IMR-90 (cell line): ENCODE data around the gene KCNA10. TPM values are rescaled to one million over a fixed set of nuclear protein-coding genes. Genes with fewer than 3 reads are reported as not detected.

Experiments used
- ATAC-seq: fragments of 200-7000 bp; cut with Tn5 transposase; 2 replicates; pipeline ENCODE4 v1.9.1; 2020; ENCODE audit warnings: low read depth, mild to moderate bottlenecking, moderate library complexity
- BruUV-seq: library from RNA; stranded (reverse); fragments of 400-500 nt; replicated peaks from 2 replicates; lab custom pipeline; 2021; lab: Mats Ljungman, UMichigan
- CTCF ChIA-PET: fragments of 300-600 bp; formaldehyde crosslinking; extraction: SDS; loops from one replicate; lab custom pipeline; 2021; ENCODE audit warnings: antibody characterized with exemption; lab: Yijun Ruan, JAX
- POLR2A ChIA-PET: fragments of 300-600 bp; sonication (Branson Sonifier 250); formaldehyde crosslinking; loops from one replicate; lab custom pipeline; 2022; ENCODE audit warnings: antibody characterized with exemption; ENCODE audit not compliant: unreplicated experiment; lab: Charles Lee
- DNase-seq: peaks from one replicate; pipeline ENCODE4 v3.0.0; 2013
- H2AFZ ChIP-seq: replicated peaks from 2 replicates; pipeline ENCODE3; 2013; ENCODE audit warnings: low read length, mild to moderate bottlenecking; ENCODE audit not compliant: poor library complexity
- H2AK5ac ChIP-seq: 2 replicates; pipeline ENCODE4 v1.6.1; 2013; ENCODE audit warnings: low read depth, low read length, inconsistent platforms
- H2AK9ac ChIP-seq: replicated peaks from 2 replicates; pipeline ENCODE3; 2013; ENCODE audit warnings: mild to moderate bottlenecking, low read depth, low read length, moderate library complexity; ENCODE audit not compliant: poor library complexity
- H2BK120ac ChIP-seq: 2 replicates; pipeline ENCODE4 v1.6.1; 2013; ENCODE audit warnings: low read depth, low read length, inconsistent platforms
- H2BK15ac ChIP-seq: 3 replicates; pipeline ENCODE4 v1.6.1; 2013; ENCODE audit warnings: low read depth, low read length, inconsistent platforms
- H2BK20ac ChIP-seq: 2 replicates; pipeline ENCODE4 v1.6.1; 2013; ENCODE audit warnings: low read depth, mild to moderate bottlenecking, inconsistent platforms, low read length, moderate library complexity
- H2BK5ac ChIP-seq: 2 replicates; pipeline ENCODE4 v1.6.1; 2013; ENCODE audit warnings: mild to moderate bottlenecking, low read depth, low read length, inconsistent platforms; ENCODE audit not compliant: poor library complexity, severe bottlenecking
- H3K14ac ChIP-seq: replicated peaks from 2 replicates; pipeline ENCODE4 v1.6.1; 2013; ENCODE audit warnings: low read depth, low read length, inconsistent platforms
- H3K18ac ChIP-seq: 2 replicates; pipeline ENCODE4 v1.6.1; 2013; ENCODE audit warnings: low read depth, low read length, control low read depth
- H3K23ac ChIP-seq: 2 replicates; pipeline ENCODE4 v1.6.1; 2013; ENCODE audit warnings: low read depth, low read length, inconsistent platforms
- H3K27ac ChIP-seq: 2 replicates; pipeline ENCODE4 v1.5.1; 2013; ENCODE audit warnings: mild to moderate bottlenecking, control low read depth, low read length; ENCODE audit not compliant: insufficient read depth
- H3K27me3 ChIP-seq: 2 replicates; pipeline ENCODE4 v1.6.1; 2013; ENCODE audit warnings: low read length; ENCODE audit not compliant: control insufficient read depth, insufficient read depth
- H3K36me3 ChIP-seq: 2 replicates; pipeline ENCODE4 v1.6.1; 2013; ENCODE audit warnings: low read length, mixed read lengths; ENCODE audit not compliant: control insufficient read depth, insufficient read depth
- H3K4ac ChIP-seq: 2 replicates; pipeline ENCODE4 v1.6.1; 2013; ENCODE audit warnings: low read depth, low read length, inconsistent platforms
- H3K4me1 ChIP-seq: 2 replicates; pipeline ENCODE4 v1.6.1; 2013; ENCODE audit warnings: low read length, mixed read lengths; ENCODE audit not compliant: control insufficient read depth, insufficient read depth
- H3K4me2 ChIP-seq: 2 replicates; pipeline ENCODE4 v1.6.1; 2013; ENCODE audit warnings: low read depth, mild to moderate bottlenecking, control low read depth, low read length, moderate library complexity
- H3K4me3 ChIP-seq: 2 replicates; pipeline ENCODE4 v1.5.1; 2013; ENCODE audit warnings: low read depth, mild to moderate bottlenecking, control low read depth, low read length, moderate library complexity; ENCODE audit not compliant: insufficient read depth
- H3K56ac ChIP-seq: 2 replicates; pipeline ENCODE4 v1.6.1; 2013; ENCODE audit warnings: low read length, inconsistent platforms; ENCODE audit not compliant: insufficient read depth; ENCODE audit errors: extremely low read depth
- H3K79me1 ChIP-seq, 2 experiments: 2 replicates each; pipeline ENCODE4 v1.6.1; 2013; ENCODE audit warnings: low read length in 2 of 2, inconsistent platforms in 1 of 2, low read depth in 1 of 2
- H3K9ac ChIP-seq: 2 replicates; pipeline ENCODE4 v1.6.1; 2013; ENCODE audit warnings: low read depth, low read length, control low read depth
- H3K9me1 ChIP-seq: 2 replicates; pipeline ENCODE4 v1.6.1; 2013; ENCODE audit warnings: low read length, inconsistent platforms; ENCODE audit not compliant: insufficient read depth
- H3K9me3 ChIP-seq: 2 replicates; pipeline ENCODE4 v1.6.1; 2013; ENCODE audit warnings: low read length; ENCODE audit not compliant: control insufficient read depth, insufficient read depth
- H4K20me1 ChIP-seq: 2 replicates; pipeline ENCODE4 v1.6.1; 2013; ENCODE audit warnings: low read length, inconsistent platforms; ENCODE audit not compliant: insufficient read depth
- H4K5ac ChIP-seq: 2 replicates; pipeline ENCODE4 v1.6.1; 2013; ENCODE audit warnings: mild to moderate bottlenecking, low read depth, low read length, control low read depth
- H4K8ac ChIP-seq, 2 experiments: 2 replicates each; pipeline ENCODE4 v1.6.1; 2013; ENCODE audit warnings: low read depth in 2 of 2, low read length in 2 of 2, control low read depth in 1 of 2, inconsistent platforms in 1 of 2
- H4K91ac ChIP-seq: 2 replicates; pipeline ENCODE4 v1.6.1; 2013; ENCODE audit warnings: low read depth, low read length, inconsistent platforms; ENCODE audit not compliant: insufficient read depth
- BHLHE40 ChIP-seq: fragments of 150-350 bp; IDR thresholded peaks from 2 replicates; pipeline ENCODE4 v1.6.1; 2016; ENCODE audit warnings: mild to moderate bottlenecking, low read depth, low read length
- CEBPB ChIP-seq: IDR thresholded peaks from 2 replicates; pipeline ENCODE4 v1.6.1; 2012; ENCODE audit warnings: low read depth, low read length, improper control_type of control experiment
- CHD1 ChIP-seq: IDR thresholded peaks from 2 replicates; pipeline ENCODE4 v1.6.1; 2012; ENCODE audit warnings: low read depth, low read length, improper control_type of control experiment
- CTCF ChIP-seq: conservative IDR thresholded peaks from 2 replicates; pipeline ENCODE4 v1.5.1; 2012; ENCODE audit warnings: mild to moderate bottlenecking, low read depth, low read length, improper control_type of control experiment
- ELK1 ChIP-seq: fragments of 150-350 bp; IDR thresholded peaks from 2 replicates; pipeline ENCODE4 v1.6.1; 2016; ENCODE audit warnings: low read depth, mild to moderate bottlenecking, low read length, moderate library complexity, borderline replicate concordance
- FOS ChIP-seq: fragments of 150-350 bp; IDR thresholded peaks from 2 replicates; pipeline ENCODE4 v1.6.1; 2016; ENCODE audit warnings: low read depth, low read length
- MAFK ChIP-seq: IDR thresholded peaks from 2 replicates; pipeline ENCODE4 v1.6.1; 2012; ENCODE audit warnings: low read depth, low read length, improper control_type of control experiment
- MAZ ChIP-seq: IDR thresholded peaks from 2 replicates; pipeline ENCODE4 v1.6.1; 2012; ENCODE audit warnings: low read depth, mild to moderate bottlenecking, low read length, improper control_type of control experiment, moderate library complexity, borderline replicate concordance
- MXI1 ChIP-seq: IDR thresholded peaks from 2 replicates; pipeline ENCODE4 v1.6.1; 2012; ENCODE audit warnings: low read depth, mild to moderate bottlenecking, low read length, moderate library complexity, borderline replicate concordance
- NFE2L2 ChIP-seq: fragments of 150-350 bp; IDR thresholded peaks from 2 replicates; pipeline ENCODE4 v1.6.1; 2016; ENCODE audit warnings: low read depth, mild to moderate bottlenecking, low read length
- POLR2A ChIP-seq: IDR thresholded peaks from 2 replicates; pipeline ENCODE4 v1.6.1; 2012; ENCODE audit warnings: mild to moderate bottlenecking, low read depth, low read length
- RAD21 ChIP-seq: IDR thresholded peaks from 2 replicates; pipeline ENCODE4 v1.6.1; 2012; ENCODE audit warnings: low read length, improper control_type of control experiment
- RCOR1 ChIP-seq: IDR thresholded peaks from 2 replicates; pipeline ENCODE4 v1.6.1; 2012; ENCODE audit warnings: mild to moderate bottlenecking, low read length, improper control_type of control experiment; ENCODE audit not compliant: insufficient replicate concordance
- RFX5 ChIP-seq: IDR thresholded peaks from 2 replicates; pipeline ENCODE4 v1.8.0; 2012; ENCODE audit warnings: low read depth, mild to moderate bottlenecking, low read length, moderate library complexity
- SMC3 ChIP-seq: fragments of 150-350 bp; IDR thresholded peaks from 2 replicates; pipeline ENCODE4 v1.6.1; 2016; ENCODE audit warnings: low read depth, mild to moderate bottlenecking, antibody characterized with exemption, low read length, moderate library complexity
- USF2 ChIP-seq: fragments of 150-350 bp; IDR thresholded peaks from 2 replicates; pipeline ENCODE4 v1.6.1; 2017; ENCODE audit warnings: mild to moderate bottlenecking, antibody characterized with exemption, low read length, low read depth
- WGBS, 2 experiments: methylation state at CpG; one replicate each; pipeline versions ENCODE4 v1.1.5 to v1.1.7; 2013; ENCODE audit warnings: missing lambda C conversion rate in 2 of 2; ENCODE audit not compliant: insufficient read length in 1 of 2; ENCODE audit errors: extremely low coverage in 2 of 2; 5-methylcytosine and 5-hydroxymethylcytosine counted together
- dilution Hi-C: fragments of 300-500 bp; cut with HindIII; formaldehyde crosslinking; loops from one replicate; pipeline ENCODE4 v1.14.3; 2018; ENCODE audit warnings: low sequenced_read_pairs; ENCODE audit not compliant: unreplicated experiment
- in situ Hi-C: fragments of 300-500 bp; cut with MboI; formaldehyde crosslinking; loops from 3 replicates; pipeline ENCODE4 v1.14.3; 2019; ENCODE audit warnings: low sequenced_read_pairs, inconsistent platforms, mixed read lengths
- intact Hi-C: fragments of 100-400 bp; cut with micrococcal nuclease; formaldehyde crosslinking; loops from 2 replicates; pipeline ENCODE4 v1.10.0; 2022
- polyA plus RNA-seq, 3 experiments: library from polyadenylated mRNA; depleted of rRNA; stranded (reverse); fragments of >200 nt; gene quantifications; 2 replicates each; pipeline ENCODE4 v1.2.3, GENCODE V29; 2012; ENCODE audit warnings: low replicate concordance in 1 of 3
- total RNA-seq: library from RNA; depleted of rRNA; stranded (reverse); fragments of >200 nt; gene quantifications from 2 replicates; pipeline ENCODE4 v1.2.3, GENCODE V29; 2012

Gene KCNA10
- total and polyA plus RNA-seq, 2 of the 4 experiments (the other 2 are of a cell fraction) = not detected

GRCh38 chr1:110526201-110526780 is 7.3 kb upstream of the KCNA10 start:
- Histone ChIP-seq H2AFZ (no peak overlapping the region), H3K18ac (no peak overlapping the region), H3K9ac (no peak overlapping the region), H2AK9ac (no peak overlapping the region), H3K79me1 (no peaks in the 10 kb centered on the region), H3K27ac (no peak overlapping the region), H2BK15ac (no peak overlapping the region), H3K27me3 (peaks cover 38% of the 10 kb centered on the region), H4K5ac (no peak overlapping the region), H3K9me3 (no peaks in the 10 kb centered on the region), H3K36me3 (no peaks in the 10 kb centered on the region), H4K8ac (no peak overlapping the region), H2BK20ac (no peak overlapping the region), H2BK120ac (no peak overlapping the region), H3K4ac (no peak overlapping the region), H2AK5ac (no peak overlapping the region), H3K4me1 (no peaks in the 10 kb centered on the region), H3K4me2 (no peak overlapping the region), H3K4me3 (no peak overlapping the region), H3K14ac (no peak overlapping the region), H2BK5ac (no peak overlapping the region), H3K23ac (no peak overlapping the region), H3K9me1 (no peaks in the 10 kb centered on the region), H4K20me1 (no peaks in the 10 kb centered on the region), H3K56ac (no peak overlapping the region), H4K91ac (no peak overlapping the region)
- POLR2A ChIA-PET = no interaction called here
- CTCF ChIA-PET = no interaction called here
- DNase-seq (no peak), ATAC-seq (no peak)
- intact Hi-C loops = no loop called here
- in situ Hi-C loops = loop anchor here (10.0 kb wide), 1 partner anchor 249 kb away; no protein-coding TSS in a partner anchor
- 83% methylated on average over 1 of the region's 7 CpGs; no CpG with 5 or more reads in 1 of the 2 experiments for WGBS, 2 experiments
- BruUV-seq = no TSS peak
- dilution Hi-C loops = no loop called here
- no peak for TF ChIP-seq BHLHE40
- no peak for TF ChIP-seq RFX5
- no peak for TF ChIP-seq ELK1
- TF ChIP-seq RAD21 = no peak
- TF ChIP-seq POLR2A = no peak
- TF ChIP-seq CTCF = no peak
- TF ChIP-seq MAFK = no peak
- TF ChIP-seq FOS = no peak
- TF ChIP-seq MXI1 = no peak
- TF ChIP-seq RCOR1 = no peak
- no peak for TF ChIP-seq SMC3
- TF ChIP-seq CHD1 = no peak
- TF ChIP-seq CEBPB = no peak
- no peak for TF ChIP-seq NFE2L2
- TF ChIP-seq MAZ = no peak
- TF ChIP-seq USF2 = no peak
